ENCODE data around the gene CELF4.

GRCh38 chr18:37464257-37464656 lies 101.3 kb downstream of the CELF4 start:
- TF ChIP-seq EZH2 (IDR thresholded peaks at IDR 0.05) (no peak), POLR2AphosphoS5 (IDR thresholded peaks at IDR 0.05; ENCODE audit: borderline replicate concordance, low read depth, low read length) (no peak), FOXP2 (optimal IDR thresholded peaks at IDR 0.05; ENCODE audit: control extremely low read depth, extremely low read length, insufficient read depth) (no peak)

All from SK-N-MC (cell line).